Neural cell (in vitro differentiated cells): Measurements from ENCODE around the gene IDH3G. TPM values are rescaled to one million over a fixed set of nuclear protein-coding genes. Genes with fewer than 3 reads are reported as not detected.

Experiments
- H2AFZ ChIP-seq: fragments of 200-600, 300-800 bp; sonication (generic), shearing (Covaris generic); 2 replicates; pipeline ENCODE4 v1.6.0; 2014; ENCODE audit warnings: low read depth, mild to moderate bottlenecking, antibody characterized with exemption, low read length, moderate library complexity
- H3F3A ChIP-seq: fragments of 200-600 bp; shearing (Covaris generic); 2 replicates; pipeline ENCODE4 v1.6.1; 2016; ENCODE audit warnings: mild to moderate bottlenecking, moderate library complexity, mixed read lengths, antibody characterized with exemption, low read length; ENCODE audit not compliant: insufficient read depth, poor library complexity, severe bottlenecking
- H3K27ac ChIP-seq: fragments of 200-600, 300-800 bp; sonication (generic), shearing (Covaris generic); 2 replicates; pipeline ENCODE4 v1.5.1; 2014; ENCODE audit warnings: mild to moderate bottlenecking, low read length, moderate library complexity
- H3K27me3 ChIP-seq: fragments of 300-800, 200-600 bp; sonication (generic), shearing (Covaris generic); 2 replicates; pipeline ENCODE4 v1.6.0; 2014; ENCODE audit warnings: mild to moderate bottlenecking, low read depth, low read length, moderate library complexity; ENCODE audit not compliant: insufficient read depth
- H3K36me3 ChIP-seq: fragments of 300-800, 200-600 bp; sonication (generic), shearing (Covaris generic); 2 replicates; pipeline ENCODE4 v1.5.1; 2014; ENCODE audit warnings: mild to moderate bottlenecking, antibody characterized with exemption, low read length, moderate library complexity; ENCODE audit not compliant: insufficient read depth
- H3K4me2 ChIP-seq: fragments of 300-800, 200-600 bp; sonication (generic), shearing (Covaris generic); 2 replicates; pipeline ENCODE4 v1.6.0; 2014; ENCODE audit warnings: mild to moderate bottlenecking, low read length
- H3K4me3 ChIP-seq: fragments of 300-800, 200-600 bp; sonication (generic), shearing (Covaris generic); 2 replicates; pipeline ENCODE4 v1.5.1; 2014; ENCODE audit warnings: mild to moderate bottlenecking, low read length, moderate library complexity
- H3K79me2 ChIP-seq: fragments of 200-600 bp; shearing (Covaris generic); replicated peaks from 2 replicates; pipeline ENCODE4 v1.6.0; 2014; ENCODE audit warnings: mild to moderate bottlenecking, low read length, moderate library complexity; ENCODE audit not compliant: insufficient read depth
- H3K9ac ChIP-seq: fragments of 300-800, 200-600 bp; sonication (generic), shearing (Covaris generic); 2 replicates; pipeline ENCODE4 v1.6.1; 2016; ENCODE audit warnings: mild to moderate bottlenecking, low read length, mixed read lengths
- H3K9me2 ChIP-seq: fragments of 200-600 bp; shearing (Covaris generic); 2 replicates; pipeline ENCODE4 v1.6.1; 2016; ENCODE audit warnings: mild to moderate bottlenecking, low read length, mixed read lengths; ENCODE audit not compliant: insufficient read depth
- H3K9me3 ChIP-seq: fragments of 200-600, 300-800 bp; sonication (generic), shearing (Covaris generic); 2 replicates; pipeline ENCODE4 v1.6.1; 2016; ENCODE audit warnings: mild to moderate bottlenecking, mixed run types, low read length, moderate library complexity, mixed read lengths
- H4K20me1 ChIP-seq: fragments of 200-600 bp; shearing (Covaris generic); 2 replicates; pipeline ENCODE4 v1.6.1; 2016; ENCODE audit warnings: mild to moderate bottlenecking, mixed run types; ENCODE audit not compliant: insufficient read depth
- EP300 ChIP-seq: fragments of 450-650 bp; conservative IDR thresholded peaks from 2 replicates; pipeline ENCODE4 v1.6.1; 2014; ENCODE audit warnings: antibody characterized with exemption, mild to moderate bottlenecking, moderate library complexity; ENCODE audit not compliant: poor library complexity, severe bottlenecking
- EZH2 ChIP-seq: fragments of 200-600, 300-800 bp; shearing (Covaris generic), sonication (generic); IDR thresholded peaks from 2 replicates; pipeline ENCODE4 v1.6.1; 2014; ENCODE audit warnings: antibody characterized with exemption, low read length, borderline replicate concordance, mild to moderate bottlenecking; ENCODE audit not compliant: insufficient read depth, poor library complexity, severe bottlenecking
- MXI1 ChIP-seq: fragments of 450-650 bp; conservative IDR thresholded peaks from 2 replicates; pipeline ENCODE4 v1.6.1; 2014; ENCODE audit warnings: antibody characterized with exemption, mild to moderate bottlenecking; ENCODE audit not compliant: poor library complexity, severe bottlenecking
- POLR2AphosphoS5 ChIP-seq: IDR thresholded peaks from 2 replicates; pipeline ENCODE4 v1.6.1; 2012
- RAD21 ChIP-seq: fragments of 450-650 bp; conservative IDR thresholded peaks from 2 replicates; pipeline ENCODE4 v1.6.1; 2014; ENCODE audit warnings: antibody characterized with exemption, mild to moderate bottlenecking, moderate library complexity
- REST ChIP-seq: IDR thresholded peaks from 2 replicates; pipeline ENCODE4 v1.6.1; 2012; ENCODE audit warnings: borderline replicate concordance
- SMC3 ChIP-seq: fragments of 450-650 bp; conservative IDR thresholded peaks from 2 replicates; pipeline ENCODE4 v1.6.1; 2014; ENCODE audit warnings: antibody characterized with exemption, mild to moderate bottlenecking, moderate library complexity; ENCODE audit not compliant: poor library complexity
- TAF1 ChIP-seq: IDR thresholded peaks from 2 replicates; pipeline ENCODE4 v1.6.1; 2012; ENCODE audit warnings: low read depth
- polyA plus RNA-seq: library from polyadenylated mRNA; depleted of rRNA; stranded (reverse); fragments of >200 nt; gene quantifications from 2 replicates; pipeline ENCODE4 v1.2.3, GENCODE V29; 2014
- TF ChIP-seq, protein P1 (sequence below): fragments of 450-650 bp; IDR thresholded peaks from 2 replicates; pipeline ENCODE4 v1.5.1; 2014; ENCODE audit warnings: antibody characterized with exemption, mild to moderate bottlenecking, moderate library complexity; ENCODE audit not compliant: poor library complexity, severe bottlenecking

The IDH3G gene
- polyA plus RNA-seq, 1 donor from 2014 or later = 64.7 TPM

DNA sequence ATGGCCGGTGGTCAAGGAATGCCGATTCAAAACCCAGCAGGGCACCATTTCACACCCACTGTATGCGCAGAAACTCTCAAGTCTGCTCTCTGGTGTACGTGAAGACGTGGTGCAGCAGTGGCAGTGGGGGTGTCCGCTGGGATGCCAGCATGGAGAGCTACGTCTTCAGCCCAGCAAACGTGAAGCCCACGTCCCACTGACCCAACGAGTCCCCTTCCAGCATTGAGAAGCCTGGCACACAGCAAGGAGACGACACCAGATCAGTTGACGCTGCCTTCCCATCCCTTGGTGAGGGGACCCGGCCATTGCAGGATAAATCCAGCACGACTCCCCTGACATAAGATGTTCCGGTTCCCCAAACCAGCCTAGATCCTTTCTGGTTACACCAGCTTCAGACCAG is 32.3 kb downstream of the IDH3G start:
- no peaks in the 10 kb centered on the region for H3K9me3 ChIP-seq
- no peak overlapping the region for H3K4me3 ChIP-seq
- no peaks in the 10 kb centered on the region for H3F3A ChIP-seq
- no peak overlapping the region for H3K27ac ChIP-seq
- H3K9ac ChIP-seq = no peak overlapping the region
- H3K27me3 ChIP-seq = no peaks in the 10 kb centered on the region
- H4K20me1 ChIP-seq = no peaks in the 10 kb centered on the region
- H3K79me2 ChIP-seq = no peaks in the 10 kb centered on the region
- H2AFZ ChIP-seq = no peak overlapping the region
- no peaks in the 10 kb centered on the region for H3K36me3 ChIP-seq
- no peak for TF ChIP-seq TAF1
- no peak for TF ChIP-seq EZH2
- no peak for TF ChIP-seq POLR2AphosphoS5
- TF ChIP-seq, protein P1, sequence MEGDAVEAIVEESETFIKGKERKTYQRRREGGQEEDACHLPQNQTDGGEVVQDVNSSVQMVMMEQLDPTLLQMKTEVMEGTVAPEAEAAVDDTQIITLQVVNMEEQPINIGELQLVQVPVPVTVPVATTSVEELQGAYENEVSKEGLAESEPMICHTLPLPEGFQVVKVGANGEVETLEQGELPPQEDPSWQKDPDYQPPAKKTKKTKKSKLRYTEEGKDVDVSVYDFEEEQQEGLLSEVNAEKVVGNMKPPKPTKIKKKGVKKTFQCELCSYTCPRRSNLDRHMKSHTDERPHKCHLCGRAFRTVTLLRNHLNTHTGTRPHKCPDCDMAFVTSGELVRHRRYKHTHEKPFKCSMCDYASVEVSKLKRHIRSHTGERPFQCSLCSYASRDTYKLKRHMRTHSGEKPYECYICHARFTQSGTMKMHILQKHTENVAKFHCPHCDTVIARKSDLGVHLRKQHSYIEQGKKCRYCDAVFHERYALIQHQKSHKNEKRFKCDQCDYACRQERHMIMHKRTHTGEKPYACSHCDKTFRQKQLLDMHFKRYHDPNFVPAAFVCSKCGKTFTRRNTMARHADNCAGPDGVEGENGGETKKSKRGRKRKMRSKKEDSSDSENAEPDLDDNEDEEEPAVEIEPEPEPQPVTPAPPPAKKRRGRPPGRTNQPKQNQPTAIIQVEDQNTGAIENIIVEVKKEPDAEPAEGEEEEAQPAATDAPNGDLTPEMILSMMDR = no peak
- TF ChIP-seq RAD21 = no peak
- no peak for TF ChIP-seq MXI1
- no peak for TF ChIP-seq SMC3
- TF ChIP-seq EP300 = no peak
- TF ChIP-seq REST = no peak
- H3K4me2 ChIP-seq = no peak overlapping the region
- H3K9me2 ChIP-seq = no peaks in the 10 kb centered on the region

- Histone ChIP-seq H3K4me2 (no peak overlapping the region), H3K27ac (no peak overlapping the region), H3F3A (no peaks in the 10 kb centered on the region), H3K79me2 (no peaks in the 10 kb centered on the region), H3K36me3 (no peaks in the 10 kb centered on the region), H3K27me3 (no peaks in the 10 kb centered on the region), H4K20me1 (no peaks in the 10 kb centered on the region), H3K4me3 (no peak overlapping the region), H2AFZ (no peak overlapping the region), H3K9me2 (no peaks in the 10 kb centered on the region), H3K9ac (no peak overlapping the region), H3K9me3 (no peaks in the 10 kb centered on the region)
- TF ChIP-seq REST = no peak
- TF ChIP-seq EP300 = no peak
- TF ChIP-seq RAD21 = no peak
- no peak for TF ChIP-seq TAF1
- no peak for TF ChIP-seq SMC3
- TF ChIP-seq MXI1 = no peak
- TF ChIP-seq EZH2 = no peak
- TF ChIP-seq POLR2AphosphoS5 = no peak
- TF ChIP-seq, protein P1 = no peak
Observed at GRCh38 chrX:153755136-153755535, 39.0 kb downstream of the IDH3G start.
